Muscle of arm (tissue), 14 donors: Measurements from ENCODE around the gene UNC5CL. TPM values are rescaled to one million over a fixed set of nuclear protein-coding genes. Genes with fewer than 3 reads are reported as not detected.

Source experiments
- DNase-seq: peaks from one replicate; pipeline ENCODE4 v3.0.0-alpha.2; 2013
- long read RNA-seq, 11 donors: transcript quantifications; one replicate each; lab custom pipeline, GENCODE V29; 2026
- polyA plus RNA-seq, 12 donors: library from polyadenylated mRNA; unstranded; fragments of 120-200 nt; gene quantifications; one replicate each; pipeline ENCODE4 v1.2.1, GENCODE V29; 2013; ENCODE audit not compliant: insufficient read length in 12 of 12

The UNC5CL gene, protein sequence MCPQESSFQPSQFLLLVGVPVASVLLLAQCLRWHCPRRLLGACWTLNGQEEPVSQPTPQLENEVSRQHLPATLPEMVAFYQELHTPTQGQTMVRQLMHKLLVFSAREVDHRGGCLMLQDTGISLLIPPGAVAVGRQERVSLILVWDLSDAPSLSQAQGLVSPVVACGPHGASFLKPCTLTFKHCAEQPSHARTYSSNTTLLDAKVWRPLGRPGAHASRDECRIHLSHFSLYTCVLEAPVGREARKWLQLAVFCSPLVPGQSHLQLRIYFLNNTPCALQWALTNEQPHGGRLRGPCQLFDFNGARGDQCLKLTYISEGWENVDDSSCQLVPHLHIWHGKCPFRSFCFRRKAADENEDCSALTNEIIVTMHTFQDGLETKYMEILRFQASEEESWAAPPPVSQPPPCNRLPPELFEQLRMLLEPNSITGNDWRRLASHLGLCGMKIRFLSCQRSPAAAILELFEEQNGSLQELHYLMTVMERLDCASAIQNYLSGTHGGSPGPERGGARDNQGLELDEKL
- polyA plus RNA-seq: 10 to 100 TPM in 1 of 12 donors, 1 to 10 TPM in 10, not detected in 1; 1.8 to 15.4 (median 3.2) TPM
- long read RNA-seq, donor 1, partial matches to known transcripts: 17 of 18 reads
- long read RNA-seq, donor 1, other reads (novel, unspliced or antisense): 0 of 18 reads
- long read RNA-seq, donor 2: 0 reads
- long read RNA-seq, donor 3: 0 reads
- long read RNA-seq, donor 4: 0 reads
- long read RNA-seq, donor 5: 0 reads
- long read RNA-seq, donor 6: 0 reads
- long read RNA-seq, donor 7: 0 reads
- long read RNA-seq, donor 8: 0 reads
- long read RNA-seq, donor 9: 0 reads
- long read RNA-seq, donor 10: 0 reads
- long read RNA-seq, donor 11, partial matches to known transcripts: 0 of 1 reads
- long read RNA-seq, donor 11, other reads (novel, unspliced or antisense): 0 of 1 reads

DNA sequence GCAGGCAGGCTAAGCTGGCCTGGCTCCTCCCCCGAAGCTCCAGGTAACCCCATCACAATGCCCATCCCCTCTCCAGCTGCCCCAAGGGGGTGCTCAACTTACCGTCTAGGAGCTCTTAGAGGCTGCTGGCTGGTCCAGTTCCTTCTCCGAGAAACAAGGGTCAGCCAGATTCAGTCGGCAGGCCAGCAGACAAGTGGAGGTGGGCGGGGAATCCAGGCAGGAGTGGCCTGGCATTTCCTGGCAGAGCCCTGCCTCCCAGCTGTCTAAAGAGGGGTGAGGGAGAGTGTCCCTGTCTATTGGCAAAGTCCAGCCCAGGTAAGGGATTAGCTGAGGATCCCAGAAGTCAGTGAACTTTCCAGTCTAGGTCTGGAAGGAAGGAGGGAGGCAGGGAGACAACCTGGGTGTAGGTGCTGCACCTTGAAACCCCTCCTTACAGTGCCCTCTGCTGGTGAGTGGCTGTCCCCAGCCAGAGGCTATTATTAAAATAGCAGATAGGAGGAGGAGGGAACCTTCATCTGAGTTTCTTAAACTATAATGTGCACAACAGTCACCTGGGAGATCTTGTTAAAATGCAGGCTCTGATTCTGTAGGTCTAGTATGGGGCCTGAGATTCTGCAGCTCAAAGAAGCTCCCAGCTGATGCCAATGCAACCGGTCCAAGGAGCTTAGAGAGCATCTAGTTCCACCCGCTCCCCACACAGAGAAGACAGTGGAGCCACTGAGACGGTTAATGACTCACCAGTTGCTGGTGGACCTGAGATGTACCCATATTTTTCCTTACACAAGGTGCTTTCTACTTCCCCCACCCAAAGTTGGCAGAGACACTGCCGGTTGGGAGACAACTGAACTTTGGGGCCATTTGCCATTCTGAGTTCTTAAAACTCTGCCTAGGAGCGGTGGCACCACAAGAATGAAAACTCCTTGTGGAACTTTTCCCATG is at the start of gene UNC5CL:
Gene UNC5CL, minus strand, starts transcription at position 162 of the 939 bp plus-strand sequence. CDS start 4,147 bp downstream, outside the sequence.
- DNase-seq: no peak

DNA sequence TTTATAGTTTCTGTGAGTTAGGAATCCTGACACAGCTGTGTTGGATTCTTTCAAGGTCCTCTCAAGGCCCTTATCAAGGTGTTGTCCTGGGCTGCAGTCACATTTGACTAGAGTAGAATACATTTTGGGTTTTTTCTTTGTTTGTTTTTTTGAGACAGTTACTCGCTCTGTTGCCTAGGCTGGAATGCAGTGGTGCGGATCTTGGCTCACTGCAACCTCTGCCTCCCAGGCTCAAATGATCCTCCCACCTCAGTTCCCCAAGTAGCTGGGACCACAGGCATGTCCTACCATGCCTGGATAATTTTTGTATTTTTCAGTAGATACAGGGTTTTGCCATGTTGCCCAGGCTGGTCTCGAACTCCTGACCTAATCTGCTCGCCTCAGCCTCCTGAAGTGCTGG is 49.4 kb upstream of the UNC5CL start:
- DNase-seq: no peak

DNA sequence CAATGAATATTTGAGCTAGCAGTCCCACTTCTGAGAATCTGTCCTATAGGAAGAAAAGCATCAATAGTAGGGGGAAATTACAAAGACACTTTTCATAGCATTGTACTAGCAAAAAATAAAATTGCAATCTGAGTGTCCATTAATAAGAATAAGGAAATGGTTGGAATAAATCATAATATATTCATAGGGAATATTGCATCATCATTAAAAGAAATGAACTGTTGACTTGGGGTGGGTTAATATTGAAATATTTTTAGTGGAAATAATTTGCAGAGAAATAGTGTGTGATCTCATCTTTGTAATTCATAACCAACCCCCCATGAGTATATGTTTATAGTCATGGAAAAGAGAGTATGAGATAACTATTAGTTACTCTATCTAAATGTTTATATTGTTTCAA is 46.2 kb upstream of the UNC5CL start:
- no peak for DNase-seq

DNA sequence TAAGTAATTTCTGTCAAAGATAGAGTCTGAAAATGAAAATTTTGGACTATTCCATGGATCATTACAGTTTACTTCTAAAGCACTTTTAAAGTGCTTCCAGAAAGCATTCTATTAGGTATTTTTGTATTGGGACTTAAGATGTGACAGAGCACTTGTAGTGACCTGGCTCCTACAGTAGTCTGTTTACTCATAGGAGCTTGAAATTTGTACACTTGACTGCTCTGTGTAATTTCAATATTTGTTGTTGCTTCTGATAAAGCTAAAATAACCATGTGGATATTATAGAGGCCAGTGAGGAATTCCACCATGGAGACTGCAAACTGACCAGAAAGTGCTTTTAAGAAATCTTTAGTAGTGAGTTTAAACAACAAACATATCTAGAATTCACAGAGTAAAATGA is 44.1 kb upstream of the UNC5CL start:
- DNase-seq: no peak

DNA sequence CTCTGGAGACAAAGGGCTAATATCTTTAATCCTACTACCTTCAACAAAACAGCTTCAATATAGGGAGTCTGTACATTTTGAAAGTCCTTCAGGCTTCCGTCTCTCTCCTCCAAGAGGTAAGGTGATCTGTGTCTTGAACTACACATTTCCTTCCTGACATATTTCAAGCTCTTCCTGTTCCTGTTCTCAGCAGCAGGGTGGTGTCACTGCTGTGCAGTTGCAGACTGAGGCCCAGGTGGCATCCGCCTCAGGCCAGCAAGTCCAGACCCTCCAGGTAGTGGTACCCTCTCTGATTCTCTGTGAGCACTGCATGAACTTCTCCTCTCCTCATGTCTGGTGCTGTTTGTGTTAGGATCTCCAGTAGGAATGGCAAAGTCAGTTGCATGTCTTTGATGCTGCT is 41.6 kb upstream of the UNC5CL start:
- no peak for DNase-seq

DNA sequence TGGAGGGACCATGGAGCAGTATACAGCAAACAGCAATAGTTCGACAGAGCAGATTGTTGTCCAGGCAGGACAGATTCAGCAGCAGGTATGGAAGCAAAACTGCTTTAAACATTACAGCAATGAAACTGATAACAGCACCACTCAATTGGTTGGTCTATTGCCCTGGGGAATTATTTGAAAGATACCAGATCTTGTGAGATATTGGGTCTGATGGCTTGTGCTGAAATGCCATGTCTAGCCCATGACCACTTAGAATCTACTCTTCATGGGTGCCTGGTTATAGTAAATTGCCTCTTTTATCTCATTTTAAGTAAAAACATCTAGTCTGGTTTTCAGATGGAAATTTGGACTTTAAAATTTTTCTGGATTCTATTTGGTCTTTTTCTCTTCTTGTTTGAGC is 40.1 kb upstream of the UNC5CL start:
- no peak for DNase-seq

DNA sequence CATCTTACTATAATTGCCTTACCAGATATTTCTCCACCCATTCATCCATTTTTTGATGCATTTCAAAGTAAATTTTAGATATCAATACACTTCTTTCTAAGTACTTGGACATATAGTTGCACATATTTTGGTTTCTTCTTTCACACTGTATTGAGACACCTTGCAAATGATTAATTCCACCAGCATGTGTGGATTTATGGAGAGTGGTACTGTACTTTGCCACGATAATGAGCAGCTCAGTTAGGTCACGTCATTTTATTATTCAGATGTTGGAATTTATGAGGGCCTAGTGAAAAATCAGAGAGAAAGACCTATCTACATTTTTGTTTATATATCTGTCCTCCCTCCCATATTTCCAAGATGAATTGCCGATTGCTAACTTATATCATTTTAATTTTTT is 39.1 kb upstream of the UNC5CL start:
- no peak for DNase-seq

DNA sequence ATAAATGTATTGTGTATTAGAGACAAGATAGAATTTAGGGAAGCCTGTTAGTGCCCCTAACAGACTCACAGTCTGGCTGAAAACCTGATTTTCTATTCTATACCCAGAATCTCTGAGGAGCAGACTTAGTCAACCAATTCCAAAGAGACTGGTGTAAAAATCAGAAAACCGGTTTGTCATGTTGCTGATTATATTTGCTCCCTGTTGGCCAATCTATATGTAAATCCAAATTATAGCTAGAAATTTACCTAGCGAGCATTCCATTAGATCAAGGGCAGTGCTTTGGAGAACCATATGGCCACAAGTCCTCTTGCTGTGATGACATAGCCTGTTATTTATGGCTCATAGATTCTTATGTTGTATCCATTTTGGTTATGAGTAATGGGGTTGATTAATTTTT is 38.5 kb upstream of the UNC5CL start:
- DNase-seq: no peak

DNA sequence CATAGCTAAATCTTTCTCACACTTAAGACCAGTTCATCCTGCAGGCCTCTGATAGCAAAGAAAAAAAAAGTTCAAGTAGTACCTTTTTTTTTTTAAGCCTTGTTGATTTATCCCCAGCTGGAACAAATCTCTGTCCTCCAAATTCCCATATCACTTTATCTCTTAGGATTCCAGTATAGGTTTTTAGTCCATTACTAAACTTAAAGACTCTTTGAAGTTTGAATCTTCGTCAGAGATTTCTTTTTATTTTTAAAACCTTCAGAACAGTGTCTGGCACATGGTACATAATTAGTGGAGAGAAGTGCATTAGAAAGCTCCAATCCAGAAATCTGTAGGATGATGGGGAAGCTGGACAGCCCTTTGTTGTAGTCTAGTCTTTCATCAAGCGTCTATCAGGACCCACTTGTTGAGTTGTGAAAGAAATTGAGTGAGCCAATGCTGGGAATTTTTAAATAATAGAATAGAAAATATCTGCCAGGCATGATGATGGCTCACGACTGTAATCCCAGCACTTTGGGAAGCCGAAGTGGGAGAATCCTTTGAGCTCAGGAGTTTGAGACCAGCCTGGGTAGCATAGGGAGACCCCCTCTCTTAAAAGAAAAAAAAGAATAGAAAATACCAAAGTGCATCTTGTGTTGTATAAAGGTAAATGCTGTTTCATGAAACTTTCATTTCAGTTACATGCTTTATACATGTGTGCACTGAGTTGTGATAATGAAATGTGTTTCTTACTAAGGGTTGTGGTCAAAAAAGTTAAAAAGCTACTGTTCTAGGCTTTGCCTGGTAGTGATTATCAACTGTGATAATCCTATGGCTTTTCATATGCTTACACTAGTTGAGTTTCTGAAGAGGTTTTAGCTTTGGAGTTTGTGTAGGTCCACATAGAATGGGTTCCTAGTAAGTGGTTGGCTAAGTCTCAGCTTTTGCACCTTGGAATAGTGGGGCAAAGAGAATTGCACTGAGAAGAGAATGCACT is 36.9 kb upstream of the UNC5CL start:
- no peak for DNase-seq

DNA sequence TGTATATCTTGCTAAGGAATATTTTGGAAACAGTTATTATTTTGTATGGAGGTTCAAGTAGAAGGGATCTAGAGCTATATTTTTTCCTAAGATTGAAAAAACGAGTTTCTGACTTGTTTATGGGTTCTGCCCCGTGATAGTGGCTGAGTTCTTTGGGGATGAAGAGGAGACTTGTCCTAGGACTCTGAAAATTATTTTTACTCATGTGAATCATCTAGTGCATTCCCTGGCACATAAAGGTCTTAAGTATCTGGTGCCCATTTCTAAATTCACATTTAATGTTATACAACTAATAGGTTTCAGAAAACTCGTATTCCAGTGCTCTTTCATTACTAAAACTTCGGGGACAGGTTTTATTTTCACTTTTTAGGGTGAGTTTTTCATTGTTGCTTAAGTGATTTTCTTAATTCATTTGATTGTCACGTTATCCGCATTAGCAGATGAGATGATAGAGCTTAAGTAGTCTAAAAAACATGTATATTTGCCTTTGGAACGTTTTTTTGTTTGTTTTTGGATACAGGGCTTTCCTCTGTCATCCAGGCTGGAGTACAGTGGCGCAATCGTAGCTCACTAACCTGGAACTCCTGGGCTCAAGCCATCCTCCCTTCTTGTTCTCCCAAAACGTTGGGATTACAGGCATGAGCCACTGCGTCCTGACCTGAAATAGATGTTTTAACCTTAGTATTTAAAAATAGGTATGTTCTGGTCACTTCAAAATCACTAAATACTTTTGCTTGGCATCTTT is 35.8 kb upstream of the UNC5CL start:
- DNase-seq: no peak

DNA sequence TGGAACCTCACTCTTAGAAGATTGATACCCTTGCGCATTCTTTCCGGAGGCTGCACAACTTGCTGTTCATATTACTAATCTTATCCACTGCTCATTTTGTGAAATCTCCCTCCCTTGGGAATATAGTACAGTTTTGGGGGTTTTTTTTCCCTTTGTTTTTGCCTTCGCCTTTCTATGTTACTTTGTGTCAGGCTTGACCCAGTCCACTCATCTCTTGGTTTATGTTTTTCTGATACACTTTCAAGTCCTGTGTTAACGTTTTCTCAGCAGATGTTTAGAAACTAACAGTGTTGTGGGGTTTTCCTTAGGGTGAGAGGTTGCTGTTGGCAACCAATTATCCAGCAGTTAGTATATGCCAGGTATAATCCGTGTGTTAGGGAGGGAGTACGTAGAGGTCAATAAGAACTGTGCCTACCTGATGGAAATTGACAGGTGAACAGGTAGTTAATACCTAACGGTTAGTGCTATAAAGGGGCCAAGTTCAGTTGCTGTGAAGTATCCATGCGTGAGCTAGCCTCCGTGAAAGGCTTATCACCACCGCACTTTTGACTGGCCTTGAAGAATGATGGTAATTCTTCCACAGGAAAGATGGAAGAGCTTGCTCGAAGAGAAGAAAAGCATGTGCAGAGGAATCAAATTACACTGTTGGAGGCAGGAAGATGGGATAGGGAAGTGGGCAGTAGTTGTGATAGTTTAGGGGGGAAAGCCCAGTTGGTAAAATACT is 35.1 kb upstream of the UNC5CL start:
- no peak for DNase-seq

DNA sequence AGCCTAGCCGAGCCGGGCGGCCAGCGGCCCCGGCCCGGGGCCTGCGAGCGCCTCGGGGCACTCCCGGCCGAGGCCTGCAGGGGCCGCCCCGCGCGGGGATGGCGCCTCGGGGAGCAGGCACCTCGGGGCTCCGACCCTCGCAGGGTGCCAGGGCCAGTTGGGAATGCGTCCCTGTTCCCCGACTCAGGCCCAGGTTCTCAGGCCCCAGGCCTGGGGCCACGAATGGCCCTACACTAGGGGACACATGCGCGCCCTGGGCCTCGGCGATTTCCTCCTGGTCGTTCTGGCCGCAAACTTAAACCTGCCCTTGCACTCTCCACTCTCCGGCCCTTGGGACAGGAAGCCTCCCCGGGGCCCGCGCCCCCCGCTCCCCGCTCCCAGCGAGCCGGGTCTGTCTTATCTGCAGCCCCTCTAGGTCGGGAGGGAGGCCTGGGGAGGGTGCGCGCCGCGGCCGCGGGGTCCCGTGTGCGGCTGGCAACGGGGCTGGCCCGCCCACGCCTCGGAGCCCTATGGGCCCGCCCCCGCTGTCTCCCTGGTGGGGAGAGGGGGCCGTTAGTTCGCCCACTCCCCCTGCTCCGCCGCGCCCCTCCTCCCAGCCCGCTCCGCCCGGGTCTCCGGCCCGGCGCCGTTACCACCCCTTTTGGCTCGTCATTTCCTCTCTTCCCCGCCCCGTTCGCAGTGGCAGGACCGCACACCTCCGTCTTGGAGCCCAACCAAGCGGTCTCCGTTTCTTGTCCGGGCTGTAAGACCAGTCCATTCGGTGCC is 34.4 kb upstream of the UNC5CL start:
- peak; percentile 81 for DNase-seq

DNA sequence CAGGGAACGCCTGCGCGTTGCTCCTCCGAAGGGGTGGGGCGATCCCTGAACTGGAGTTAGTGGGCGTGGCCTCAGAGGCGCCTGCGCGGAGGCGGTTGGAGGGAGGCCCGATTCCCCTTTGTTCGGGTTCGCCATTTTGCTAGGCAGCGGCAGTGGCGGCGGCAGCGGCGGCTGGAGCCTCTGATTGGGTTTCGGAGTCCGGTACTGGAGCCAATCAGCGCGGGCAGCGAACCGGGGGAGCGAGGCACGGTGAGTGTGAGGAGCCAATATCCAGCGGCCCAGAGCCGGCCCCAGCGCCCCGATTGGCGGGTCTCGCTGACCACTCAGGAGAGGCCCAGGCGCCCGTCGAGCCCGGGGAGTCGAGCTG is 33.8 kb upstream of the UNC5CL start, which contains the start of gene NFYA:
Gene NFYA, plus strand, starts transcription at position 139 of the 367 bp plus-strand sequence. CDS start 6,116 bp downstream, outside the sequence.
- no peak for DNase-seq

DNA sequence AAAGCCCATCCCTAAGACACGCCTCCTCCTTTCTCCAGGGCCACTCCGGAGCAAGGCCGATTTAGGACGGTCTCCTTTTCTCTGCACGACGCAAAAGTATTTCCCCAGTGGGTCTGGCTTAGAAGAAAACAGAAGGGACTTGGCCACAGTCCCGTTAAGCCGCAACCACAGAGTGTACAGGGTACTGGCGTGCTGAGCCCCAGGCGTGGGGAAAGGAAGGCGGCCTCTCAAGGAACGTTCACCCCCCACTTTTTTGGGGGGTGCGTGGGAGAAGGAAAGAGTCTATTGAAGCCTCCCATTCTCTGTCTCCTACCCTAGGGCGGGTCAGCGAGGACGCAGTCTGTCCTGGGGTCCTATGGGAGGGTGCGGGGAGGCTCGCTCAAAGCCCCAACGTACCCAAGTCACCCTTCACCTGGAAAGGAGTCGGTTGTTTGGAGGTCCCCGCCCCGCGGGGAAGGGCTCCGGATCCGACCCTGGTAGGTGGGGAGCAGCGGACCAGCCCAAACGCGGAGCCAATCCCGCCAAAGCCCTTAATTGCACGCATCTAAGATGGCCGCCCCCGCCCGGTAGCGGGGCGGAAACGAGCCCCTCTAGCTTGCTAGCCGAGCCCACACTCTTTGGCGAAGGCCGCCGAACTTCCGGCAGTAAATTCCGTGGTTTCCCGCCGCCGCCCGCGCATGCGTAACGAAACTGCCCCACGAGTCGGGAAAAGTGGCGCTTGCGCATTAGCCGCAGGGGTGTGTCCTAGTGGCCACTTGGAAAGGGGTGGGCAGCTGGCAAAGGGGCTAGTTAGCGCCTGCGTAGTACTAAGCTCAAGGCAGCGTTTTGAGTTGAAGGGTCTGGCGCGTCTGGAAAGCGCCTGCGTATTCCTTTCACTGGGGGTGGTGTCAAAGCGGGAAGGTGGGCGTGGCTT is 33.2 kb upstream of the UNC5CL start, which contains the start of gene OARD1:
Gene OARD1, minus strand, starts transcription at position 434 of the 913 bp plus-strand sequence. CDS start 722 bp downstream, outside the sequence.
- DNase-seq: peak; percentile 100

DNA sequence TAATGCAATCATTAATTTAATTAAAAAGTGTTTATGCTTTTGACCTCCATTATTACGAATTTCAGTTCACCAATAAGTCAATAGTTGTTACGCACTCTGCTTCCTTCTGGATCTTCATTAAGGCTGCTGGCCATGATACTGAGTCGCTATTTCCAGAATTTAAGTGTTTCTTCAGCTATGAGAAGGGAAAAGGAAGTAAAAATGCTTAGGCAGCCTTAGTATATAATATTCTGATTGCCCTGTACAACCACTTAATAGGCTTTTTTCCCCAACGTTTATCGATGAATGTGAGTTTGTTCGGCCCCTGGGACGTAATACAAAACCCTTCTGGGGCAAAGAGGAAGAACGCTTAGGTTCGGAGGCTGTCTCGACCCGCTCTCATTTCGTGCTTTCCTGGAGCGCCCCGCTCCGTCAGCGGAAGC is 32.5 kb upstream of the UNC5CL start:
- DNase-seq: peak; percentile 94

DNA sequence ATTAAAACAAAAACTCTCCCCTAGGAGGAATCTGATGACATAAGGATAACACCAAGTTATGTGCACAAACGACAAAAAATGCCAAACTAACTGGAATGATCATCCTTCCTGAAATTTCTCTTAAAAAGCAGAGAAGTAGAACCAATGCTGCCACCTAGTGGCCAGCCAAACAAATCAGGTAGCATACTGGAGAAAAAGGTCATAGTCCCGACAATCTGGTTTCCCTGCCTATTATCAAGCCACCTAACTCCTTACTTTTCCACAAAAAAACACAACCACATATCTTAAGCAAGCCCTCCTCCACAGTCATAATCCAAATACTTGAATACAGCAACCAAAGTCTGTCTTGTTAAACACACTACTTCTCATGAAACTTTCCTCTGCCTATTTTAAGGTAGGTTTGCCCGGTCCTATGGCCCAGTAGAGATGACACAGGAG is 27.9 kb upstream of the UNC5CL start:
- peak; percentile 79 for DNase-seq
